Chondrocyte (in vitro differentiated cells): ENCODE data around the gene ACBD6. TPM values are rescaled to one million over a fixed set of nuclear protein-coding genes. Genes with fewer than 3 reads are reported as not detected.

Experiments used
- DNase-seq: peaks from one replicate; pipeline ENCODE4 v3.0.0; 2021; ENCODE audit warnings: mixed read lengths, low spot score
- H3K27ac Mint-ChIP-seq: one replicate; pipeline ENCODE4 v1.8.0; 2021; ENCODE audit warnings: mild to moderate bottlenecking, moderate library complexity, mixed read lengths; ENCODE audit not compliant: unreplicated experiment
- H3K27me3 Mint-ChIP-seq: 2 replicates; pipeline ENCODE4 v1.8.0; 2021; ENCODE audit warnings: low read depth, mixed read lengths
- H3K36me3 Mint-ChIP-seq: 2 replicates; pipeline ENCODE4 v1.8.0; 2021; ENCODE audit warnings: low read depth, mixed read lengths
- H3K4me1 Mint-ChIP-seq: 2 replicates; pipeline ENCODE4 v1.8.0; 2021; ENCODE audit warnings: low read depth, mild to moderate bottlenecking, mixed read lengths
- H3K4me3 Mint-ChIP-seq: one replicate; pipeline ENCODE4 v1.8.0; 2021; ENCODE audit warnings: mild to moderate bottlenecking, moderate library complexity, mixed read lengths; ENCODE audit not compliant: unreplicated experiment
- H3K9me3 Mint-ChIP-seq: 2 replicates; pipeline ENCODE4 v1.8.0; 2021; ENCODE audit warnings: low read depth, mixed read lengths
- CTCF ChIP-seq: fragments of 200-600 bp; sonication (generic); IDR thresholded peaks from 2 replicates; pipeline ENCODE4 v1.5.0; 2021; ENCODE audit warnings: antibody characterized with exemption, mild to moderate bottlenecking, moderate library complexity
- total RNA-seq: library from RNA; stranded (reverse); gene quantifications from 3 replicates; pipeline ENCODE4 v1.2.1, GENCODE V29; 2021

The ACBD6 gene
- total RNA-seq, 1 donor from 2014 or later, result 43.4 TPM

GRCh38 chr1:180310095-180310494 is 192.3 kb downstream of the ACBD6 start:
- DNase-seq, result no peak
- no peak for TF ChIP-seq CTCF
- Mint-ChIP-seq H3K4me1 (peaks cover 36% of the 10 kb centered on the region), H3K4me3 (no peak overlapping the region), H3K27ac (peak overlapping the region; percentile 91), H3K36me3 (peaks cover 4% of the 10 kb centered on the region), H3K27me3 (no peaks in the 10 kb centered on the region), H3K9me3 (peaks cover 6% of the 10 kb centered on the region)

- Mint-ChIP-seq H3K9me3 (peaks cover 6% of the 10 kb centered on the region), H3K27ac (peak overlapping the region; percentile 91), H3K27me3 (no peaks in the 10 kb centered on the region), H3K36me3 (peaks cover 4% of the 10 kb centered on the region), H3K4me3 (no peak overlapping the region), H3K4me1 (peaks cover 36% of the 10 kb centered on the region)
- DNase-seq, result no peak
- no peak for TF ChIP-seq CTCF
Observed at GRCh38 chr1:180309338-180309737, 193.0 kb downstream of the ACBD6 start.

GRCh38 chr1:180301135-180301742 is 201.1 kb downstream of the ACBD6 start:
- no peaks in the 10 kb centered on the region for H3K27me3 Mint-ChIP-seq
- peak overlapping the region; percentile 24 for H3K27ac Mint-ChIP-seq

GRCh38 chr1:180299479-180300221 is 202.7 kb downstream of the ACBD6 start:
- H3K27ac Mint-ChIP-seq, result no peak overlapping the region
- no peak for TF ChIP-seq CTCF
- H3K4me3 Mint-ChIP-seq, result no peak overlapping the region

More at GRCh38 chr1:180301135-180301742, 201.1 kb downstream of the ACBD6 start:
- H3K36me3 Mint-ChIP-seq, result no peaks in the 10 kb centered on the region
- DNase-seq, result no peak
- no peak for TF ChIP-seq CTCF
- H3K9me3 Mint-ChIP-seq, result no peaks in the 10 kb centered on the region
- peaks cover 8% of the 10 kb centered on the region for H3K4me1 Mint-ChIP-seq
- no peak overlapping the region for H3K4me3 Mint-ChIP-seq

GRCh38 chr1:180295999-180296398 is 206.4 kb downstream of the ACBD6 start:
- DNase-seq, result no peak
- TF ChIP-seq CTCF, result no peak
- no peak overlapping the region for H3K27ac Mint-ChIP-seq
- peaks cover 5% of the 10 kb centered on the region for H3K9me3 Mint-ChIP-seq
- no peak overlapping the region for H3K4me3 Mint-ChIP-seq
- peaks cover 4% of the 10 kb centered on the region for H3K4me1 Mint-ChIP-seq
- no peaks in the 10 kb centered on the region for H3K27me3 Mint-ChIP-seq
- H3K36me3 Mint-ChIP-seq, result peaks cover 2% of the 10 kb centered on the region

More at GRCh38 chr1:180299479-180300221, 202.7 kb downstream of the ACBD6 start:
- Mint-ChIP-seq H3K9me3 (no peaks in the 10 kb centered on the region), H3K36me3 (no peaks in the 10 kb centered on the region), H3K4me1 (peaks cover 8% of the 10 kb centered on the region), H3K27me3 (no peaks in the 10 kb centered on the region)
- no peak for DNase-seq
